EH (cell line): Measurements from ENCODE around the gene CTXN3.

ENCODE experiments used
- DNase-seq: peaks from one replicate; pipeline ENCODE4 v3.0.0-alpha.2; 2015; ENCODE audit warnings: low read depth

Gene CTXN3

DNA sequence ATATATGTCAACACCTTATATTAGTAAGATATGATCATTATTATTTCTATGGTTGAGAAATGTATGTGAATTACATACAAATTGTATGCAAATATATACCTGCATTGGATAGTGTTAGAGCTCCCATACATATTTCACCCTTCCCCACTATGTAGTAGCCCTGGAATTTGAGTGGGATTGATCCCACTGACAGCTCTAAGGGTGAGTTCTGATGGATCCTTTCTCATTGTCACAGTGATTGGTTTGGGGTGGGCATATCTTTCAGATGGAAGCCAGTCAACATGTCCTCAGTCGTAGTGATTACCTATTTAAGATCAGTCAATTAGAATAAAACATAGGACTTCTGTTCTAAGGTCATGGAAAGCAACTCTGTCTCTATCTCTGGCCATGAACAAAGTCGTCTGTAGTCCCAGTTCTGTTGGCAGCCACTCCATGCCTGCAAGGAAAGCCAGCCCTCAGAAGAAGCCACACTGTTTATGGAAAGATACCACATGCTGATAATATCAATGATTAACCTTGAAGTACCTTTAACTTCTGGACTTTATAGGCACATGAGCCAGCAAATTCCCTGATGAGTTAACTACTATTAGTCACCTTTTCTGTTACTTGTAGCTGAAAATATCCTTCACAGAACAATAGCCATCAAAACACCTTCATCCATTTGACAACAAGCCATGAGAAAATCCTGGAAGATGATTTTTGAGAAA, 49.2 kb downstream of the CTXN3 start:
- DNase-seq = peak; percentile 77

GRCh38 chr5:127699416-127699815, 50.5 kb downstream of the CTXN3 start:
- DNase-seq = peak; percentile 43

DNA sequence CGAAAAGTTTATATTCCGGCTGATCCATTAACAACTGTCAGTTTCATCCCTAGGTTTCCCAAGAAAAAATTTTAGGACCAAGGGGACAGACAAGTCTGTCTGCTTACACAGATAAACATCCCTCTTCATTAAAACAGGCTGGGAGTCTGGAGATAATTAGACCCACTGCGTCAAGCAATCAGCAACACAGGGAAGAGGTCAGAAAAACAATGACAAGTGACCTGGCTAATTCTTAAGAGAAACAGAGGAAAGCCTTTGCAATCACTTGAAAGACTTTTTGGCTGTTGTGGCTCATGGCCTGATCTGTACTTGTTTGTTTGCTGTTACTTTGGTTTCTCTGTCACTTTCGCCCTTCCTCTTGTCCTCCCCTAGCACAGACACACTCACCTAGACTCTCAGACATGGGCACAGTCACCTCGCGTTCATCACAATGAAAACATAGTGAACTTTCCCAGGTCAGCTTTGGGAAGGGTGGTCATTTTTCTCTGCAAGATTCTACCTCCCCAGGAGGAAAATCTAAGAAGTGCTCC, 51.4 kb downstream of the CTXN3 start:
- DNase-seq = no peak

DNA sequence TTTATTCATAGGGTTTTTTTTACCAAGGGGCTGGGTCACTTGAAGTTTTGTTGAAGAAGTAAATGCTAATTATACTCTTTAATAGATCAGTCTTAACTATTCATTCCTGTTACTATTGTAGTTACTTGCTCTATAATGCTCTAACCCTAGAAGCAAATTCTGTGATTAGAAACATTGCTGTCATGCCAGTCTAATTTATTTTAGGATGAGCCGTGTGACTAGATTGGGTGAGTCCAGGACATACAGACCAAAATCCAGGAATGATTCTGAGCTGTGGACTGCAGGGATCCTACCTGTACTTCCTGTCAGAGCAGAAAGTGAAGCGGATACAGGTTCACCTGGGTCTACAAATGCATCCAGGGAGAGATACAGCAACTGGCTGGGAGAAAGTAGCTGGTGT, 53.6 kb downstream of the CTXN3 start:
- DNase-seq = no peak

DNA sequence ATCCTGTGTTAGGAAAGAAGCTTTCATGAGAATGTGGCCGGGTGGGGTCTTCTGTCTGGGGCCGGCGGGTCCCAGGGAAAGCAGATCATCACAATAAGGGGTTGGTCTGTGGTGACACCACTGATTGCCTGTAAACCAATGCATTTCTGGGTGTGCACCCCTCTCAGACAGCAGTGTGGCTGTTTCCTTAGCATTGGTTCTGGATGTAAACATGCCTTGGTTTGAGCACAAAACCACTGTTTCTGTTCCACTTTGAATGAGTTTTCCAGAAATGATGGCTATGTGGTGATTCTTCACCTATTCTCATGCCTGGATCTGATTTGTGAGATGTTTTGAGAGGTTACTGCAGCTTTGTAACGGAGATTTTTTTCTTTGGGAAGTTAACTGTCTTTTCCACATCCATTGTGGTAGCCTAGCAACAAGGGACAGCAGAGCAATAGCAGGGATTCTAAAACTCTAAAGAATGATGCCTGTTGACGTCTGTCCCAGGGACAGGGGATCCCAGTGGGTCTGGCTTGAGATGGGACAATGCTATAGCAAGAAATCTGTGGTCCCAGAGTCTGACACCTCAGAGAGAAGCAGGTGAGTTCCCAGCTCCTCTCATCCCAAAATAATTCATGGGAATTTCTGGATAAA, 54.2 kb downstream of the CTXN3 start, which contains the start of gene CCDC192:
Gene CCDC192 (plus strand): TSS at position 466 of the 636 bp plus-strand sequence. CDS start 55 bp downstream, at position 521.
- DNase-seq = no peak

GRCh38 chr5:127705120-127705892, 56.4 kb downstream of the CTXN3 start:
- peak; percentile 84 for DNase-seq

DNA sequence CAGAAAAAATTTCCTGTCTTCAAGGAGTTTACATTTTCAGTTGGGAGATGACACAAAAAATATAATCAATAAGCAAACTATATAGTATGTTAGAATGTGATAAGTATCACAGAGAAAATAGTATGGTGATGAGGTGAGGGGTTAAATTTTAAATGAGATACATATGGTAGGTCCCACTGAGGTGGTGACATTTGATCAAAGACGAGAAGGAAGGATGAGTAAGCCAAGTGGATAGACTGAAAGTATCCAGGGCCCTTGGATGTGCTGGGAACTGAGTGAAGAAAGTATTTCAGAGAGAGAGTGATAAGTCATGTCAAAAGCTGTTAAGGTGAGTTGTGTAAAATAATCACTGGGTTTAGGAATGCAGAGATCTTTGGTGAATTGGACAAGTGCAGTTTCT, 57.8 kb downstream of the CTXN3 start:
- no peak for DNase-seq

DNA sequence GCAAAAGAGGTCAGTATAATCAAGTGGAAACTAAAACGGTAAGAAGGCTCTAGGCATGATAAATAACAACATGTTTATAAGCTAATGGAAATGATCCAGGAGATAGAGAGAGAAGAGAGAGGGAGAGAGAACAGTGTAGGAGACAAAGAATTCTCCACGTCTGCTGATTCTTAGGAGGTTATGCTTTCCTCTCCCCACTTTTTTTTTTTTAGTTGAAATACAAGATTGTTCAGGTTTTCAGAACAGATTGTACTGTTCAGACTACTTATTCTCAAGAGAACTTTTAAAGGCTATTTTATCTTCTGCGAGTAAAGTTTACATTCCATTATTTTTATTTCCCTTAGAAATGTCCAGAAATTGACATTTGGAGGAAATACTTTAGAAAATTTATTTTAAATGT, 58.3 kb downstream of the CTXN3 start:
- DNase-seq = no peak
